ENCODE data around the gene ZNF850. TPM values are rescaled to one million over a fixed set of nuclear protein-coding genes. Genes with fewer than 3 reads are reported as not detected.

The ZNF850 gene
- total and polyA plus RNA-seq, 2 of the 8 experiments (the other 6 are each of a cell fraction or from before 2014, with no cell fraction given) = 6.7 to 21.2 TPM

GRCh38 chr19:36665832-36666231 is 106.8 kb downstream of the ZNF850 start:
- TF ChIP-seq USF2 (IDR thresholded peaks at IDR 0.05; ENCODE audit: low read length) (no peak), TCF12 (IDR thresholded peaks at IDR 0.05; ENCODE audit: low read depth, low read length) (no peak), CTBP2 (IDR thresholded peaks at IDR 0.05; ENCODE audit: borderline replicate concordance, insufficient read depth, insufficient read length, low read length) (no peak), ASH2L (IDR thresholded peaks at IDR 0.05; ENCODE audit: low read length) (no peak), E2F6 (IDR thresholded peaks at IDR 0.05) (no peak), FOSL1 (IDR thresholded peaks at IDR 0.05; ENCODE audit: insufficient read depth, low read depth, low read length) (no peak), JUN (IDR thresholded peaks at IDR 0.05; ENCODE audit: low read depth, low read length) (no peak), CREB1 (IDR thresholded peaks at IDR 0.05) (no peak), CEBPB (IDR thresholded peaks at IDR 0.05; ENCODE audit: low read depth, low read length) (no peak)
- ChIA-PET CTCF (ENCODE audit: partially characterized antibody) (interaction anchor here (0.6 to 0.7 kb wide), 2 partner anchors 325 to 549 kb away, joined by 3 read pairs; no protein-coding TSS in a partner anchor), POLR2A (ENCODE audit: partially characterized antibody) (interaction anchor here (0.5 to 0.9 kb wide), 2 partner anchors 98 to 99 kb away, joined by 3 read pairs; no protein-coding TSS in a partner anchor)
- Histone ChIP-seq H3K79me1 (ENCODE audit: low read depth, low read length) (peaks cover 8% of the 10 kb centered on the region; the same call in 1 of the 2 replicates), H3K4me1 (replicated peaks in 1 of 4; ENCODE audit: control insufficient read depth in 3 of 4, insufficient read depth in 4 of 4, low read length in 3 of 4) (peaks cover 0 to 2% (median under 1%) of the 10 kb centered on the region in 4 experiments; a peak in 1 of 7 replicates), H3K79me2 (ENCODE audit: control insufficient read depth in 1 of 2, insufficient read depth in 2 of 2, low read length in 2 of 2) (peaks cover 4 to 33% of the 10 kb centered on the region in 2 experiments; a peak in 3 of 4 replicates), H2AFZ (ENCODE audit: low read length) (peak overlapping the region; percentile 99; the same call in 1 of the 2 replicates), H2BK15ac (ENCODE audit: low read length) (no peak overlapping the region), H3K18ac (ENCODE audit: extremely low read depth, low read length) (no peak overlapping the region), H3K56ac (replicated peaks; ENCODE audit: insufficient read length, low read depth, low read length) (no peak overlapping the region), H2BK120ac (replicated peaks; ENCODE audit: low read depth, low read length) (no peak overlapping the region), H4K5ac (ENCODE audit: insufficient read length, low read depth, low read length) (no peak overlapping the region), H4K8ac (ENCODE audit: extremely low read depth, insufficient read depth, low read length) (no peak overlapping the region; the same call in 1 of the 2 replicates), H3K27me3 (replicated peaks in 1 of 4; ENCODE audit: control insufficient read depth in 3 of 4, extremely low read depth in 1 of 4, insufficient read depth in 3 of 4, low read length in 3 of 4) (no peaks in the 10 kb centered on the region), H3K27ac (ENCODE audit: low read depth, low read length) (no peak overlapping the region), H2AK5ac (ENCODE audit: low read depth, low read length) (no peak overlapping the region), H3K4ac (replicated peaks; ENCODE audit: insufficient read length, low read depth, low read length) (no peak overlapping the region), H3K23me2 (ENCODE audit: low read depth, low read length) (peaks cover 2% of the 10 kb centered on the region; the same call in 1 of the 2 replicates), H2BK12ac (ENCODE audit: low read depth, low read length) (no peak overlapping the region), H2BK5ac (ENCODE audit: low read depth, low read length) (no peak overlapping the region), H3K4me3 (ENCODE audit: extremely low read depth in 1 of 4, insufficient read depth in 2 of 4, low read depth in 3 of 4, low read length in 4 of 4) (peak overlapping the region; percentile 88 to 96 (median 92)), H3K9me3 (ENCODE audit: insufficient read depth in 2 of 2, low read depth in 1 of 2, low read length in 1 of 2) (no peaks in the 10 kb centered on the region; a peak in 1 of 4 replicates), H3K9ac (replicated peaks in 1 of 4; ENCODE audit: extremely low read depth in 1 of 4, low read depth in 3 of 4, low read length in 3 of 4) (peak overlapping the region in 1 of 4 experiments; percentile 94; a peak in 2 of 7 replicates), H4K20me1 (replicated peaks in 1 of 2; ENCODE audit: control insufficient read depth in 1 of 2, insufficient read depth in 2 of 2, low read length in 2 of 2) (peaks cover 0 to 6% of the 10 kb centered on the region in 2 experiments), H3K23ac (ENCODE audit: insufficient read length) (no peak overlapping the region), H3K4me2 (ENCODE audit: insufficient read depth in 1 of 2, low read depth in 2 of 2, low read length in 2 of 2) (peak overlapping the region; percentile 60 to 85), H3K36me3 (ENCODE audit: control insufficient read depth in 2 of 4, insufficient read depth in 4 of 4, low read length in 3 of 4) (peaks cover 0 to 13% (median 3%) of the 10 kb centered on the region in 4 experiments; a peak in 3 of 8 replicates), H4K91ac (replicated peaks; ENCODE audit: insufficient read length, low read length) (no peak overlapping the region), H3K14ac (ENCODE audit: insufficient read length) (no peak overlapping the region), H2BK20ac (ENCODE audit: low read length) (no peak overlapping the region)
- FAIRE-seq (no peak), DNase-seq (ENCODE audit: low read depth in 1 of 2, low spot score in 2 of 2) (no peak)
- WGBS, 2 experiments (ENCODE audit: extremely low coverage in 1 of 2, insufficient coverage in 1 of 2, insufficient read length in 1 of 2, insufficient replicate concordance in 2 of 2, low coverage in 1 of 2, low lambda C conversion rate in 2 of 2, missing lambda C conversion rate in 1 of 2) = 76% methylated on average over 14 of the region's 14 CpGs; no CpG with 5 or more reads in 1 of the 2 experiments

All from H1 (cell line).